Vagina (tissue), 2 donors: ENCODE results near the gene SH3RF2.

Experiments used
- CTCF ChIP-seq, 3 experiments: fragments of 450-650 bp in 2 of 3; fragments of 200-600 bp in 1 of 3; sonication (generic) in 1 of 3; IDR thresholded peaks; one replicate each; pipeline ENCODE4 v1.5.1; 2017 to 2019; ENCODE audit warnings: antibody characterized with exemption in 3 of 3, mild to moderate bottlenecking in 2 of 3, moderate library complexity in 2 of 3
- POLR2A ChIP-seq, 2 donors: fragments of 450-650 bp; IDR thresholded peaks; one replicate each; pipeline ENCODE4 v1.6.1; 2017; ENCODE audit warnings: antibody characterized with exemption in 2 of 2, mild to moderate bottlenecking in 2 of 2, moderate library complexity in 2 of 2
- POLR2AphosphoS5 ChIP-seq, 2 donors: sonication (generic); formaldehyde crosslinking; IDR thresholded peaks; one replicate each; pipeline ENCODE4 v1.9.0; 2017; ENCODE audit warnings: antibody characterized with exemption in 2 of 2, mild to moderate bottlenecking in 2 of 2, low read depth in 1 of 2; ENCODE audit not compliant: insufficient read depth in 1 of 2

- TF ChIP-seq CTCF (IDR thresholded peaks at IDR 0.05) (no peak), POLR2AphosphoS5 (IDR thresholded peaks at IDR 0.05; ENCODE audit: insufficient read depth in 1 of 2, low read depth in 1 of 2) (no peak), POLR2A (IDR thresholded peaks at IDR 0.05) (no peak)
Measured at GRCh38 chr5:146001544-146002190, 65.3 kb downstream of the SH3RF2 start.
